ENCODE results near the gene ADAMTS7.

DNA sequence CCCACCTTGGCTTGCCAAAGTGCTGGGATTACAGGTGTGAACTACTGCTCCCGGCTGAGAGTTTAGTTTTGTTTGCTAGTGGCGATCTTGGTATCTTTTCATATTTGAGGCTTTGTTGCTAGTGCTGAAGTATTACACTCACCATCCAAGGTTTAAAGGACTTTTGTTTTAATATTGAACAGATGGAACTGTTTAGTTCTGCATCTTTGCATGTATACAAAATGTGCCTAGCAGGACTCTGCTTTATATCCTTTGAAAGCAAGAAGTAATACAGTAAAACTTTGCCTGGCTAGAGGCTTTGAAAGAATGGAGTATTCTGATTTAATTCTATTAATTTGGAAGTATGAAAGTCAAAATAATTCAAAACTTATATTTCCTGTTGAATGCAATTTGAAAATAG is 92.4 kb downstream of the ADAMTS7 start:
- TF ChIP-seq POLR2A (IDR thresholded peaks at IDR 0.05), result no peak
- TF ChIP-seq CTCF (IDR thresholded peaks at IDR 0.05), result no peak

All from uterus (tissue), 2 donors.